H1 (cell line): ENCODE data around the gene WNT9A. TPM values are rescaled to one million over a fixed set of nuclear protein-coding genes. Genes with fewer than 3 reads are reported as not detected.

Source experiments
- CTCF ChIA-PET: fragments of 300-600 bp; sonication (Branson Sonifier 250); formaldehyde crosslinking; loops from one replicate; lab custom pipeline; 2021; ENCODE audit not compliant: partially characterized antibody; lab: Charles Lee
- POLR2A ChIA-PET: fragments of 300-600 bp; sonication (Branson Sonifier 250); formaldehyde crosslinking; loops from one replicate; lab custom pipeline; 2021; ENCODE audit warnings: inconsistent platforms; ENCODE audit not compliant: partially characterized antibody; lab: Charles Lee
- DNase-seq, 2 experiments: peaks; one replicate each; pipeline versions ENCODE4 v3.0.0 to v3.0.0-alpha.2; 2010 to 2022; ENCODE audit warnings: low spot score in 2 of 2, low read depth in 1 of 2, mixed read lengths in 1 of 2
- FAIRE-seq: peaks from 2 replicates; lab custom pipeline; 2011; peaks lifted over from hg19 to GRCh38; lab: Jason Lieb, UNC
- H2AFZ ChIP-seq: 2 replicates; pipeline ENCODE4 v1.8.1; 2012; ENCODE audit warnings: low read length, inconsistent platforms
- H2AK5ac ChIP-seq: 2 replicates; pipeline ENCODE4 v1.6.1; 2013; ENCODE audit warnings: low read depth, low read length
- H2BK120ac ChIP-seq: replicated peaks from 2 replicates; pipeline ENCODE3; 2013; ENCODE audit warnings: low read depth, low read length, inconsistent platforms
- H2BK12ac ChIP-seq: 2 replicates; pipeline ENCODE4 v1.6.1; 2013; ENCODE audit warnings: low read depth, low read length
- H2BK15ac ChIP-seq: 2 replicates; pipeline ENCODE4 v1.6.1; 2013; ENCODE audit warnings: low read length
- H2BK20ac ChIP-seq: 2 replicates; pipeline ENCODE4 v1.6.1; 2013; ENCODE audit warnings: low read length
- H2BK5ac ChIP-seq: 2 replicates; pipeline ENCODE4 v1.6.1; 2013; ENCODE audit warnings: low read depth, low read length
- H3K14ac ChIP-seq: 2 replicates; pipeline ENCODE4 v1.6.1; 2013; ENCODE audit warnings: inconsistent platforms; ENCODE audit not compliant: insufficient read length
- H3K18ac ChIP-seq: 2 replicates; pipeline ENCODE4 v1.6.1; 2013; ENCODE audit warnings: low read length; ENCODE audit errors: extremely low read depth
- H3K23ac ChIP-seq: 2 replicates; pipeline ENCODE4 v1.6.1; 2013; ENCODE audit warnings: inconsistent platforms; ENCODE audit not compliant: insufficient read length
- H3K23me2 ChIP-seq: 2 replicates; pipeline ENCODE4 v1.6.1; 2013; ENCODE audit warnings: low read depth, low read length
- H3K27ac ChIP-seq: 2 replicates; pipeline ENCODE4 v1.6.1; 2011; ENCODE audit warnings: low read depth, low read length, inconsistent platforms
- H3K27me3 ChIP-seq, 4 experiments: replicated peaks in 1 of 4; 1 replicate in 1 of 4; 2 replicates in 3 of 4; pipeline versions ENCODE4 v1.6.1 to v1.8.1; 2011 to 2013; ENCODE audit warnings: low read length in 3 of 4, mild to moderate bottlenecking in 3 of 4, inconsistent platforms in 2 of 4, mixed read lengths in 2 of 4, moderate library complexity in 1 of 4; ENCODE audit not compliant: control insufficient read depth in 3 of 4, insufficient read depth in 3 of 4; ENCODE audit errors: extremely low read depth in 1 of 4
- H3K36me3 ChIP-seq, 4 experiments: 2 replicates each; pipeline versions ENCODE4 v1.6.1 to v1.8.1; 2011 to 2013; ENCODE audit warnings: mild to moderate bottlenecking in 4 of 4, low read length in 3 of 4, moderate library complexity in 2 of 4, control low read depth in 1 of 4, inconsistent platforms in 1 of 4; ENCODE audit not compliant: insufficient read depth in 4 of 4, control insufficient read depth in 2 of 4
- H3K4ac ChIP-seq: replicated peaks from 2 replicates; pipeline ENCODE3; 2013; ENCODE audit warnings: low read length, low read depth, mixed read lengths, inconsistent platforms; ENCODE audit not compliant: insufficient read length
- H3K4me1 ChIP-seq, 4 experiments: replicated peaks in 1 of 4; 1 replicate in 1 of 4; 2 replicates in 3 of 4; pipeline versions ENCODE4 v1.6.1 to v1.8.1; 2011 to 2013; ENCODE audit warnings: low read length in 3 of 4, inconsistent platforms in 2 of 4, mixed read lengths in 1 of 4; ENCODE audit not compliant: insufficient read depth in 4 of 4, control insufficient read depth in 3 of 4
- H3K4me2 ChIP-seq, 2 experiments: 2 replicates each; pipeline versions ENCODE4 v1.6.1 to v1.8.1; 2011 to 2013; ENCODE audit warnings: low read depth in 2 of 2, low read length in 2 of 2, control low read depth in 1 of 2, inconsistent platforms in 1 of 2, mild to moderate bottlenecking in 1 of 2; ENCODE audit not compliant: insufficient read depth in 1 of 2
- H3K4me3 ChIP-seq, 4 experiments: fragments of 200-600, 300-600 bp in 1 of 4; sonication (generic), shearing (Covaris generic), sonication (Bioruptor Twin) in 1 of 4; 2 replicates each; pipeline versions ENCODE4 v1.5.1 to v1.8.1; 2011 to 2016; ENCODE audit warnings: low read length in 4 of 4, low read depth in 3 of 4, control low read depth in 2 of 4, inconsistent platforms in 2 of 4, mild to moderate bottlenecking in 2 of 4, mixed read lengths in 1 of 4, moderate library complexity in 1 of 4; ENCODE audit not compliant: insufficient read depth in 2 of 4; ENCODE audit errors: extremely low read depth in 1 of 4
- H3K56ac ChIP-seq: replicated peaks from 2 replicates; pipeline ENCODE3; 2013; ENCODE audit warnings: low read depth, mild to moderate bottlenecking, mixed read lengths, low read length, inconsistent platforms; ENCODE audit not compliant: insufficient read length
- H3K79me1 ChIP-seq: 2 replicates; pipeline ENCODE4 v1.6.1; 2013; ENCODE audit warnings: low read depth, low read length, control low read depth
- H3K79me2 ChIP-seq, 2 experiments: 2 replicates each; pipeline versions ENCODE4 v1.6.1 to v1.8.1; 2012 to 2013; ENCODE audit warnings: low read length in 2 of 2, mild to moderate bottlenecking in 2 of 2, inconsistent platforms in 1 of 2; ENCODE audit not compliant: insufficient read depth in 2 of 2, control insufficient read depth in 1 of 2
- H3K9ac ChIP-seq, 4 experiments: replicated peaks in 1 of 4; 1 replicate in 1 of 4; 2 replicates in 3 of 4; pipeline versions ENCODE4 v1.6.1 to v1.8.1; 2011 to 2013; ENCODE audit warnings: low read depth in 3 of 4, low read length in 3 of 4, control low read depth in 2 of 4, mild to moderate bottlenecking in 2 of 4, moderate library complexity in 2 of 4, inconsistent platforms in 1 of 4; ENCODE audit errors: extremely low read depth in 1 of 4
- H3K9me3 ChIP-seq, 2 experiments: 2 replicates each; pipeline versions ENCODE4 v1.6.1 to v1.8.1; 2012 to 2013; ENCODE audit warnings: mild to moderate bottlenecking in 2 of 2, moderate library complexity in 2 of 2, control low read depth in 1 of 2, inconsistent platforms in 1 of 2, low read depth in 1 of 2, low read length in 1 of 2, mixed read lengths in 1 of 2; ENCODE audit not compliant: insufficient read depth in 2 of 2
- H4K20me1 ChIP-seq, 2 experiments: replicated peaks in 1 of 2; 2 replicates each; pipeline versions ENCODE3 to v1.8.1; 2011 to 2013; ENCODE audit warnings: inconsistent platforms in 2 of 2, low read length in 2 of 2, mild to moderate bottlenecking in 1 of 2; ENCODE audit not compliant: insufficient read depth in 2 of 2, control insufficient read depth in 1 of 2
- H4K5ac ChIP-seq: 2 replicates; pipeline ENCODE4 v1.6.1; 2013; ENCODE audit warnings: low read length, low read depth, mixed read lengths, inconsistent platforms; ENCODE audit not compliant: insufficient read length
- H4K8ac ChIP-seq: 2 replicates; pipeline ENCODE4 v1.8.0; 2013; ENCODE audit warnings: mild to moderate bottlenecking, moderate library complexity, low read length, inconsistent platforms; ENCODE audit not compliant: insufficient read depth; ENCODE audit errors: extremely low read depth
- H4K91ac ChIP-seq: replicated peaks from 2 replicates; pipeline ENCODE3; 2013; ENCODE audit warnings: low read length, mixed read lengths, inconsistent platforms; ENCODE audit not compliant: insufficient read length
- ATF3 ChIP-seq: IDR thresholded peaks from 2 replicates; pipeline ENCODE4 v1.6.1; 2011; ENCODE audit warnings: low read depth, mild to moderate bottlenecking, low read length; ENCODE audit not compliant: insufficient read depth
- BACH1 ChIP-seq: IDR thresholded peaks from 2 replicates; pipeline ENCODE4 v1.6.1; 2012; ENCODE audit warnings: low read length, improper control_type of control experiment
- BRCA1 ChIP-seq: IDR thresholded peaks from 2 replicates; pipeline ENCODE4 v1.6.1; 2012; ENCODE audit warnings: low read depth, low read length, improper control_type of control experiment
- E2F6 ChIP-seq: IDR thresholded peaks from 2 replicates; pipeline ENCODE4 v1.6.1; 2012; ENCODE audit warnings: inconsistent platforms
- GTF2F1 ChIP-seq: IDR thresholded peaks from 2 replicates; pipeline ENCODE4 v1.6.1; 2012; ENCODE audit warnings: low read depth, low read length, improper control_type of control experiment, borderline replicate concordance
- JUND ChIP-seq: IDR thresholded peaks from 2 replicates; pipeline ENCODE4 v1.6.1; 2011; ENCODE audit warnings: mild to moderate bottlenecking, improper control_type of control experiment, low read length
- KDM4A ChIP-seq: IDR thresholded peaks from one replicate; pipeline ENCODE4 v1.7.1; 2012; ENCODE audit warnings: low read depth, mild to moderate bottlenecking, moderate library complexity, low read length, inconsistent platforms; ENCODE audit not compliant: severe bottlenecking
- KDM5A ChIP-seq: fragments of 200-600 bp; IDR thresholded peaks from 2 replicates; pipeline ENCODE4 v1.7.1; 2012; ENCODE audit warnings: mild to moderate bottlenecking, low read length, inconsistent platforms, mixed read lengths
- MAFK ChIP-seq: IDR thresholded peaks from 2 replicates; pipeline ENCODE4 v1.6.1; 2012; ENCODE audit warnings: low read depth, mild to moderate bottlenecking, improper control_type of control experiment, low read length
- TEAD4 ChIP-seq: IDR thresholded peaks from 2 replicates; pipeline ENCODE4 v1.6.1; 2012; ENCODE audit warnings: low read depth, low read length, inconsistent platforms, mixed read lengths
- YY1 ChIP-seq: IDR thresholded peaks from 2 replicates; pipeline ENCODE4 v1.6.1; 2011; ENCODE audit warnings: low read depth, mild to moderate bottlenecking, low read length
- ZNF274 ChIP-seq: IDR thresholded peaks from 2 replicates; pipeline ENCODE4 v1.7.0; 2012; ENCODE audit warnings: low read length, borderline replicate concordance; ENCODE audit errors: extremely low read depth
- WGBS, 2 experiments: shearing (Covaris generic) in 1 of 2; methylation state at CpG; one replicate each; pipeline versions ENCODE4 v1.1.6 to v1.1.7; 2013 to 2015; ENCODE audit warnings: low lambda C conversion rate in 2 of 2, mixed read lengths in 2 of 2, inconsistent platforms in 1 of 2, low coverage in 1 of 2, missing lambda C conversion rate in 1 of 2; ENCODE audit not compliant: insufficient replicate concordance in 2 of 2, insufficient coverage in 1 of 2, insufficient read length in 1 of 2; ENCODE audit errors: extremely low coverage in 1 of 2, missing lambda C conversion rate in 1 of 2; 5-methylcytosine and 5-hydroxymethylcytosine counted together
- polyA plus RNA-seq, 7 experiments: library from polyadenylated mRNA; depleted of rRNA in 3 of 7; stranded (reverse) in 5 of 7; unstranded in 2 of 7; fragments of >200 nt in 5 of 7; fragments of 200-250 nt in 2 of 7; gene quantifications; 1 replicate in 5 of 7; 2 replicates in 1 of 7; 4 replicates in 1 of 7; pipeline versions ENCODE4 v1.2.1 to v1.2.3, GENCODE V29; 2011 to 2013; ENCODE audit warnings: missing spikeins in 2 of 7, mixed read lengths in 2 of 7
- total RNA-seq: library from RNA; stranded (reverse); fragmentation: NEBNext Ultra II Directional; extraction: Animal tissue kit (Norgen Biotek cat#: 25700); gene quantifications from 2 replicates; pipeline ENCODE4 v1.2.1, GENCODE V29; 2021

WNT9A gene
- total and polyA plus RNA-seq, 2 of the 8 experiments (the other 6 are each of a cell fraction or from before 2014, with no cell fraction given), result 1.1 to 1.5 TPM

- Histone ChIP-seq H4K91ac (no peak overlapping the region), H4K20me1 (peaks cover 0 to 6% of the 10 kb centered on the region in 2 experiments), H3K79me2 (no peaks in the 10 kb centered on the region), H2AFZ (no peak overlapping the region), H3K4ac (no peak overlapping the region), H3K4me3 (no peak overlapping the region), H3K9ac (no peak overlapping the region), H3K79me1 (no peaks in the 10 kb centered on the region), H2BK5ac (no peak overlapping the region), H3K4me1 (peaks cover 0 to 16% (median 6%) of the 10 kb centered on the region in 4 experiments; a peak in 4 of 7 replicates), H4K5ac (no peak overlapping the region), H3K23ac (no peak overlapping the region), H2AK5ac (no peak overlapping the region), H3K14ac (no peak overlapping the region), H3K27ac (no peak overlapping the region), H3K56ac (no peak overlapping the region), H2BK20ac (no peak overlapping the region), H3K23me2 (peaks cover 12% of the 10 kb centered on the region), H4K8ac (no peak overlapping the region), H3K36me3 (no peaks in the 10 kb centered on the region), H2BK120ac (no peak overlapping the region), H2BK15ac (no peak overlapping the region), H2BK12ac (no peak overlapping the region), H3K9me3 (peaks cover 0 to 4% of the 10 kb centered on the region in 2 experiments; a peak in 1 of 4 replicates), H3K27me3 (peaks cover 9 to 22% (median 18%) of the 10 kb centered on the region in 4 experiments), H3K4me2 (no peak overlapping the region), H3K18ac (no peak overlapping the region)
- CTCF ChIA-PET, result interaction anchor here (0.7 to 3.9 kb wide), 8 partner anchors 7 to 470 kb away, joined by 3 to 18 read pairs (median 4); partner anchors contain the start of genes JMJD4 and SNAP47
- 87% methylated on average over 8 of the region's 8 CpGs; no CpG with 5 or more reads in 1 of the 2 experiments for WGBS, 2 experiments
- DNase-seq, result no peak
- POLR2A ChIA-PET, result no interaction called here
- no peak for FAIRE-seq
- TF ChIP-seq TEAD4 (no peak), YY1 (no peak), ZNF274 (no peak), GTF2F1 (no peak), ATF3 (no peak), E2F6 (no peak), BACH1 (no peak), MAFK (no peak), KDM4A (no peak), KDM5A (no peak), JUND (no peak), BRCA1 (no peak)
Observed at GRCh38 chr1:227950735-227951346, 3.1 kb upstream of the WNT9A start.
